Bronchus fibroblast of lung (primary cell): Measurements from ENCODE around the gene LRRC1. TPM values are rescaled to one million over a fixed set of nuclear protein-coding genes. Genes with fewer than 3 reads are reported as not detected.

Experiments used
- total RNA-seq: library from RNA; depleted of rRNA; stranded (reverse); fragments of >200 nt; gene quantifications from 2 replicates; pipeline ENCODE4 v1.2.3, GENCODE V29; 2015

The LRRC1 gene
- 4.9 and 6.4 TPM in 2 replicates for total RNA-seq

DNA sequence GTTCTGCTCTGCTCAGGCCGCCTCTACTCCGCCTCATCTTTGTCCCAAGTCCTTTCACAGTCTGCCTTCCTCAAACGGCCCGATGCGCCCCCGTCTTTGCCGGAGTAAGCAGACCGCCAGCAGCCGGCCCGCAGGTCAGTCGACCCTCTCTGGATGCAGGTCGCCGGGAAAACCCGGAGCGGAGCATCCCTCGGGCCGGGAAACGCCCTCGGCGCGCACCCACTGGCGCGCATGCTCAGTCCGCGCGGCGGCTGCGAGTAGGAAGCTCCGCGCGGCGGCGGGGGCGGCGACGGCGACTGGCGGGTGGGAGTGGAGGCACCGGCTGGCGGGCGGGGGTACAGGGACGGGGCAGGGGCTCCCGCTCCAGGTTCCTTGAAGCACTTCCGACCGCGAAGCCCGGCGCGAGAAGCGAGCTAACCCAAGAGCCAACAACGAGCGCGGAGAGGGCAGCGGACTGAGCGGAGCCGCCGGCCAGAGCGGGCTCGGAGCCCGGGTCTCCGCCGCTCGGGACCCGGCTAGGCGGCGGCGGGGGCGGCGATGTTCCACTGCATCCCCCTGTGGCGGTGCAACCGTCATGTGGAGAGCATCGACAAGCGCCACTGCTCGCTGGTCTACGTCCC is at the start of gene LRRC1:
LRRC1 (plus strand) TSS at position 286 of the 620 bp plus-strand sequence; CDS start at position 538, 252 bp downstream.

Other genes starting within 250 kb of the LRRC1 start
- 7.0 and 7.7 TPM in 2 replicates for gene GCLC, start 249.9 kb upstream of the LRRC1 start, total RNA-seq
- gene KLHL31, start 129.2 kb upstream of the LRRC1 start, total RNA-seq, result under 0.01 TPM in 1 of 2 replicates, not detected in the other